ENCODE results near the gene GDF7. TPM values are rescaled to one million over a fixed set of nuclear protein-coding genes. Genes with fewer than 3 reads are reported as not detected.

Gene GDF7
- total and polyA plus RNA-seq, 10 of the 15 experiments (the other 5 are each of a cell fraction or from before 2014, with no cell fraction given), result 0.02 to 0.11 (median 0.04) TPM; not detected in 1

GRCh38 chr2:20678086-20678395 lies 11.1 kb downstream of the GDF7 start:
- Histone ChIP-seq H3K4me3 (no peak overlapping the region), H4K20me1 (ENCODE audit: control insufficient read depth, insufficient read depth) (no peaks in the 10 kb centered on the region), H3K9me3 (replicated peaks; ENCODE audit: control insufficient read depth, insufficient read depth, low read length) (no peaks in the 10 kb centered on the region), H3K9ac (ENCODE audit: control insufficient read depth, insufficient read depth, low read length) (peak overlapping the region; percentile 19; the same call in 1 of the 2 replicates), H3K4me1 (ENCODE audit: control insufficient read depth, insufficient read depth, low read length) (peaks cover 37% of the 10 kb centered on the region), H2AFZ (ENCODE audit: control insufficient read depth, low read depth, low read length) (no peak overlapping the region), H3K36me3 (ENCODE audit: control insufficient read depth in 2 of 2, insufficient read depth in 2 of 2, low read length in 1 of 2) (no peaks in the 10 kb centered on the region; a peak in 2 of 4 replicates), H3K27me3 (replicated peaks in 1 of 2; ENCODE audit: control insufficient read depth in 2 of 2, insufficient read depth in 2 of 2, low read length in 1 of 2) (no peaks in the 10 kb centered on the region; a peak in 1 of 4 replicates), H3K27ac (ENCODE audit: control insufficient read depth, insufficient read depth) (peak overlapping the region; percentile 69), H3K79me2 (ENCODE audit: control insufficient read depth, insufficient read depth, low read length) (no peaks in the 10 kb centered on the region), H3K4me2 (ENCODE audit: control insufficient read depth, insufficient read depth) (peak overlapping the region; percentile 80)
- DNase-seq (ENCODE audit: low read depth, low spot score), result no peak
- ChIA-PET SMC1A (ENCODE audit: uncharacterized antibody, unreplicated experiment) (interaction anchor here (1.5 to 2.8 kb wide), 5 partner anchors 10 to 284 kb away, joined by 4 to 9 read pairs (median 6); no protein-coding TSS in a partner anchor), POLR2A (no interaction called here), RAD21 (ENCODE audit: unreplicated experiment) (interaction anchor here (1.0 to 2.9 kb wide), 6 partner anchors 16 to 287 kb away, joined by 3 to 9 read pairs (median 4); no protein-coding TSS in a partner anchor), CTCF (interaction anchor here (0.6 to 7.4 kb wide), 9 partner anchors 16 to 295 kb away, joined by 3 to 82 read pairs (median 5); partner anchors contain the start of gene HS1BP3)
- no TSS peak for BruUV-seq (replicated peaks)
- WGBS (ENCODE audit: insufficient coverage, insufficient replicate concordance, low lambda C conversion rate, missing lambda C conversion rate), result 42% methylated on average over 1 of the region's 1 CpG
- in situ Hi-C loops (cut with MboI), result no loop called here
- no peak for FAIRE-seq
- TF ChIP-seq RFX5 (IDR thresholded peaks at IDR 0.05; ENCODE audit: low read depth, low read length) (no peak), SMAD1 (IDR thresholded peaks at IDR 0.05; ENCODE audit: low read depth, partially characterized antibody) (no peak), MTA2 (IDR thresholded peaks at IDR 0.05; ENCODE audit: low read depth) (no peak), KDM1A (IDR thresholded peaks at IDR 0.05; ENCODE audit: borderline replicate concordance) (no peak), TCF12 (IDR thresholded peaks at IDR 0.05; ENCODE audit: low read depth, low read length) (no peak), CEBPB (IDR thresholded peaks at IDR 0.05; ENCODE audit: borderline replicate concordance in 1 of 2, low read depth in 2 of 2, low read length in 2 of 2) (no peak), MYB (IDR thresholded peaks at IDR 0.05; ENCODE audit: borderline replicate concordance, low read depth, low read length) (no peak), BHLHE40 (IDR thresholded peaks at IDR 0.05; ENCODE audit: borderline replicate concordance in 1 of 2, low read depth in 2 of 2, low read length in 1 of 2) (no peak), NBN (IDR thresholded peaks at IDR 0.05) (no peak), ZZZ3 (IDR thresholded peaks at IDR 0.05; ENCODE audit: control insufficient read depth, insufficient read length, low read depth) (no peak), PBX3 (IDR thresholded peaks at IDR 0.05; ENCODE audit: insufficient replicate concordance, low read depth, low read length) (no peak), JUND (IDR thresholded peaks at IDR 0.05; ENCODE audit: low read depth, low read length) (no peak)
- TF ChIP-seq, protein P1, sequence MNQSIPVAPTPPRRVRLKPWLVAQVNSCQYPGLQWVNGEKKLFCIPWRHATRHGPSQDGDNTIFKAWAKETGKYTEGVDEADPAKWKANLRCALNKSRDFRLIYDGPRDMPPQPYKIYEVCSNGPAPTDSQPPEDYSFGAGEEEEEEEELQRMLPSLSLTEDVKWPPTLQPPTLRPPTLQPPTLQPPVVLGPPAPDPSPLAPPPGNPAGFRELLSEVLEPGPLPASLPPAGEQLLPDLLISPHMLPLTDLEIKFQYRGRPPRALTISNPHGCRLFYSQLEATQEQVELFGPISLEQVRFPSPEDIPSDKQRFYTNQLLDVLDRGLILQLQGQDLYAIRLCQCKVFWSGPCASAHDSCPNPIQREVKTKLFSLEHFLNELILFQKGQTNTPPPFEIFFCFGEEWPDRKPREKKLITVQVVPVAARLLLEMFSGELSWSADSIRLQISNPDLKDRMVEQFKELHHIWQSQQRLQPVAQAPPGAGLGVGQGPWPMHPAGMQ (IDR thresholded peaks at IDR 0.05; ENCODE audit: borderline replicate concordance), result no peak
- TF ChIP-seq, protein P2, sequence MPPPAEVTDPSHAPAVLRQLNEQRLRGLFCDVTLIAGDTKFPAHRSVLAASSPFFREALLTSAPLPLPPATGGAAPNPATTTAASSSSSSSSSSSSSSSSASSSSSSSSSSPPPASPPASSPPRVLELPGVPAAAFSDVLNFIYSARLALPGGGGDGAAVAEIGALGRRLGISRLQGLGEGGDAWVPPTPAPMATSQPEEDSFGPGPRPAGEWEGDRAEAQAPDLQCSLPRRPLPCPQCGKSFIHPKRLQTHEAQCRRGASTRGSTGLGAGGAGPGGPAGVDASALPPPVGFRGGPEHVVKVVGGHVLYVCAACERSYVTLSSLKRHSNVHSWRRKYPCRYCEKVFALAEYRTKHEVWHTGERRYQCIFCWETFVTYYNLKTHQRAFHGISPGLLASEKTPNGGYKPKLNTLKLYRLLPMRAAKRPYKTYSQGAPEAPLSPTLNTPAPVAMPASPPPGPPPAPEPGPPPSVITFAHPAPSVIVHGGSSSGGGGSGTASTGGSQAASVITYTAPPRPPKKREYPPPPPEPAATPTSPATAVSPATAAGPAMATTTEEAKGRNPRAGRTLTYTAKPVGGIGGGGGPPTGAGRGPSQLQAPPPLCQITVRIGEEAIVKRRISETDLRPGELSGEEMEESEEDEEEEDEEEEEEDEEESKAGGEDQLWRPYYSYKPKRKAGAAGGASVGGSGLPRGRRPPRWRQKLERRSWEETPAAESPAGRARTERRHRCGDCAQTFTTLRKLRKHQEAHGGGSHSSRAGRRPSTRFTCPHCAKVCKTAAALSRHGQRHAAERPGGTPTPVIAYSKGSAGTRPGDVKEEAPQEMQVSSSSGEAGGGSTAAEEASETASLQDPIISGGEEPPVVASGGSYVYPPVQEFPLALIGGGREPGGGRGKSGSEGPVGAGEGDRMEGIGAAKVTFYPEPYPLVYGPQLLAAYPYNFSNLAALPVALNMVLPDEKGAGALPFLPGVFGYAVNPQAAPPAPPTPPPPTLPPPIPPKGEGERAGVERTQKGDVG (CRISPR knock-in tag; IDR thresholded peaks at IDR 0.05), result no peak
- intact Hi-C loops (cut with micrococcal nuclease; ENCODE audit: unreplicated experiment), result no loop called here
- ATAC-seq, result no peak
